Activated CD8-positive, alpha-beta memory T cell treated with anti-CD3 and anti-CD28 coated beads for 36 hours (primary cell): Measurements from ENCODE around the gene P3H2. TPM values are rescaled to one million over a fixed set of nuclear protein-coding genes. Genes with fewer than 3 reads are reported as not detected.

ENCODE experiments used
- CTCF ChIA-PET: fragments of 350-600 bp; sonication (Branson Sonifier 250); formaldehyde crosslinking; loops from one replicate; lab custom pipeline; 2021; ENCODE audit warnings: antibody characterized with exemption; lab: Charles Lee
- POLR2A ChIA-PET: fragments of 350-600 bp; sonication (Branson Sonifier 250); formaldehyde crosslinking; loops from one replicate; lab custom pipeline; 2021; ENCODE audit warnings: antibody characterized with exemption; lab: Charles Lee
- total RNA-seq, 2 experiments: library from RNA; stranded (reverse); gene quantifications; one replicate each; pipeline ENCODE4 v1.2.3, GENCODE V29; 2021

P3H2 gene
- total RNA-seq, 2 experiments from 2014 or later: not detected

DNA sequence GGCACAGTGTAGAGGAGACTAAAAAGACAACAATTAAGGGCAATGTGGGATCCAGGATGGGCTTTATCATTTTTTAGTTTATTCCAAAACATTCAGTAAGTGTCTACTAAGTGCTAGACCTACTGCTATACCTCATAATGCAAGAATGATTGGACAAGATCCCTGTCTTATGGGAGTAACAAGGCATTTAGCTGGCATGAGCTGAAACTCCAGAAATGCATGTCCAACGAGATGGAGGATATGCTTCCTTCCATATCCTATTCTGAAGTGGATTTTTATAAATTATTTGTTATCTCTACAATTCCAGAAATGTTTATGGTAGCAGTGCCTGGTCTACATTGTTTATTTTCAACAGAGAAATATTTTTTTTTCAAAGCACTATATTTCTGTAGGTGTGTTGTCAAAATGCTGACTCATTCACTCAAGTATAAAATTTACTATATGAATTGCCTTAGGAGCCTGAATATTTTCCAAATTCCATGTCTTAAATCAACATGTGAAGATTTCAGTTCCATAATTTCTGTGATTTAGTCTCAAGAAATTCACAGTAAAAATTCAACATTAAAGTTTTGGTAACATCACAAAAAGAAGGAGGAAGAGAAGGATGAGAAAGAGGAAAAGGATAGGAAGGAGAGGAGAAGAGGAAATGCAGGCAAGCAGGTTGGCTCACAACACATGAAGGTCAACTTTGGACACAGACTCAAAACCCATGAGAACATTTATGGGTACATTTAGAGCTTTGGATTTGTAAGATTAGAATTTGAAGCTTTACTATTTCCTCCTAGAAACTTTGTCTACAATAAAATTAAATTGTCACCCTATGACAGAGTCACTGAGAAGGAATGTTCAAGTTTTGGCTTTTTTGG is 88.6 kb downstream of the P3H2 start:
- ChIA-PET CTCF (no interaction called here), POLR2A (no interaction called here)

DNA sequence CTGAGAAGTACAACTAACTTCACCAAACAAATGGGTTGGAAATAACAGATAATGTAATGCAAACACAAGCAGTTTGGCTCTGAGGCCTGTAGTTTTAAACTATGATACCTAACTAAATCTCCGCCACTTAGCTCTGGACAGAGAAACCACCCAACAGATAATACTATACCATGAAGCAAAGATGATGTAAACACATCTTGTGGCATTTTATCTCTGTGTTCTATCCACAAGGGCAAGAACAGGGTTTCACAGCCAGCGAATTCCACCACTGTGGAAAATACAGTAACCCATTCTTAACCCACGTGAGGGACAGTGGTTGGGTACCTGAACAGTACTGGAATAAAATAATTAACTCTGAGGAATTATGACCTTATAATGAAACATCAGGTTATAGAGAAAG is 93.6 kb downstream of the P3H2 start:
- ChIA-PET CTCF (no interaction called here), POLR2A (no interaction called here)

DNA sequence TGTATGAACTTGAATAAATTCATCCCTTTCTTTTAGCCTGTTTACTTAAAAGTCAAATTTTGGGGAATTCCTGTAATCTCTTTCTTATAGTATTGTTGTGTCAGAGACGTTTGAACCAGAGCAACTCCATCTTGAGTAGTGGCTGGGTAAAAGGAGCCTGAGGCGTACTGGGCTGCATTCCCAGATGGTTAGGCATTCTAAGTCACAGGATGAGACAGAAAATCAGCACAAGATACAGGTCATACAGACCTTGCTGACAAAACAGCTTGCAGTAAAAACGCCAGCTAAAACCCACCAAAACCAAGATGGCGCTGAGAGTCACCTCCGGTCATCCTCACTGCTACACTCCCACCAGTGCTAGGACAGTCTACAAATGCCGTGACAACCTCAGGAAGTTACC is 94.5 kb downstream of the P3H2 start:
- CTCF ChIA-PET: no interaction called here
- POLR2A ChIA-PET: no interaction called here

DNA sequence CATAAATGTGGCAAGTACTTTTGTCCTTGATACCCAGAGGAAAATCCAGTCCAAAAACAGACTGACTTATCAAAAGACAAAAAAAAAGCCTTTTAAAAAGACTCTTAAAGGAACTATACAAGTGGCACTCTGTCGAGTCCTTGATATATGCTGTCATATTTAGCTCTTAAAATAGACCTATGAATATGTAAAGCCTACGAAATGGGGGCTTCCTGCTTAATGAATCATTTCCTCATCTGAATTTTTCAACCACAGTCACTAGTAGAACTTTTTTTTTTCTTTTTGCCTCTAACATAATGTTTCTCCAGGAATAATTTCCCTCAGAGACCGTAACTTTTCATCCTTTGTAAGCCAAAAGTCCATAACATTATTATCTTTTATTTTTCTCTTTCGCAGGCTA is 95.8 kb downstream of the P3H2 start:
- POLR2A ChIA-PET: no interaction called here
- CTCF ChIA-PET: no interaction called here

DNA sequence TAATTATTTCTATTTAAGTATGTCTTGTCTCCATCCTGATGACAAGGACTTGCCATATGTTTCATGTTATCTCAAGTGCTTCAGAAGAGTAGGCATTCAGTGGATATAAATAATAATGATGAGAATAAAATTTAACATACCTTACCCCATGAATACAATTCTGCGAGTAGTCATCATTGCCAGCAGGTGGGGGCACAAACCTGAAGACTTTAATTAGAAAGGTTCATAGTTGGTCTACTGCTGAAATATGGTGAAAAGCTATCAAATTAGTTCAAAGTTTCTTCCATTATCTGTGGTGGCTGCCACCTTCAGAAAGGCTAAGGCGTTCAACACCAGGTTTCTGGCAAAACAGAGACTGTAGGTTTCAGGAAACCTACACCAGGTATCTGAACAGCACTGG is 100.9 kb downstream of the P3H2 start:
- ChIA-PET CTCF (no interaction called here), POLR2A (no interaction called here)

DNA sequence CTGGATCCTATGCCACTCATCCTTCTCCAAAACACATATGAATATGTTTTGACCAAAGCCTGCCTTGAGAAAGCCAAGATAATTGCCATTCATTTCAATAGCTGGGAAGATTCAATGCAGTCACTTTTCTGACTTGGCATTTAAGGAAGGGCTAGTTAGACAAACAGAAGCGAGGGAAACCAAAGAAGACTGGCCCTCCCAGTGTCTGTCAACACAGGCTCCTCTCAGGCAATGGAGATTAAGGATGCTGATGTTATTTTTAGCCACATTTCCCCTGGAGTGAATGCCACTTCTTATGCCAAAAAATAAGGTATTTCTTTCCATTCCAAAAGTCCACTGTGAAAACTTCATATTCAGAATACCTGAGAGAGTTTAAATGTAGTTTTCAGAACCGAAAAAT is 101.7 kb downstream of the P3H2 start:
- CTCF ChIA-PET: no interaction called here
- POLR2A ChIA-PET: no interaction called here

DNA sequence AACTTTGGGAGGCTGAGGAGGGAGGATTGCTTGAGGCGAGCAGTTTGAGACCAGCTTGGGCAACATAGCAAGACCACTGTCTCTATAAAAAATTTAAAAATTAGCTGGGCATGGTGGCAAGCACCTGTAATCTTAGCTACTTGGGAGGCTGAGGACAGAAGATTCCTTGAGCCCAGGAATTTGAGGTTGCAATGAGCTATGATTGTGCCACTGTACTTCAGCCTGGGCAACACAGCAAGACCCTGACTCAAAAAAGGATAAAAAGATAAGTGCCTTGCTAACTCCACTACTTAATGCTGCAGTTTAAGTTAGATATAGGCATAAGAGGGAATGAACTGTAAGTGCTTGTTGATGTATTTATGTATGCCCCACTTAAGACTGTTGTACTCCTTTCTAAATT is 102.2 kb downstream of the P3H2 start:
- ChIA-PET POLR2A (no interaction called here), CTCF (no interaction called here)

DNA sequence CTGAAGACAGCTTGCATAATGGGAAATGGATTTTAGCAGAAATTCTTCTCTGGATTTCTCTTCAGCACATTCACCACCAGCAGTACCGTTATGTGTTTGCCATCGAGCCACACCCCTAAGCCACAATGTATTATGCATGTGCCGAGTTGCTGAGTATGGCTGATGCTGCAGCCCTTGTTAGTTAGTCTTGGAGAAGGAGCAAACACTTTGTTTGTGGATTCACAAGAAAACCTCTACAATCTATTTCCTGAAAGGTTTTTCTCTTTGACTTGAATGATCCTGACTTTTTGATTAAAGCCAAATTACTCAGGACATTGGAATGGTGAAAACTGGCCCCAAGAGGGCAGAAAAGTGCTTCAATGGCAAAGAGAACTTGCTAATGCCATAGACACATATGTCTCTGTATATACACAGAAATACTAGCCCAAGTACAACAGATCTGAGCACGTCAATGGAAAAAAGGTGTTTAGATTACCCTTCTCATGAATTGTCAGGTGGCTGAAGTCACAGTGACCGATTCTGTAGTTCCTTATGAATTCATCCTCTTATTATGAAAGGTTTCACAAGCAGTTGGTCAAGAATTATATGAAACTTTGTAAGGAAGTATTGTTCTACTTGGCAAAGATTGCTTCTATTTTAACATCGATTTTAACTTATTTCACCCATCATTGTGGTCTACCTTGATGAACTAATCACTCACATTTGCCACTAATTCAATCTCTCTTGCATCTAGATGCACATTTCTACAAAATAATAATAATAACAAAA is 103.0 kb downstream of the P3H2 start:
- POLR2A ChIA-PET: no interaction called here
- CTCF ChIA-PET: no interaction called here

DNA sequence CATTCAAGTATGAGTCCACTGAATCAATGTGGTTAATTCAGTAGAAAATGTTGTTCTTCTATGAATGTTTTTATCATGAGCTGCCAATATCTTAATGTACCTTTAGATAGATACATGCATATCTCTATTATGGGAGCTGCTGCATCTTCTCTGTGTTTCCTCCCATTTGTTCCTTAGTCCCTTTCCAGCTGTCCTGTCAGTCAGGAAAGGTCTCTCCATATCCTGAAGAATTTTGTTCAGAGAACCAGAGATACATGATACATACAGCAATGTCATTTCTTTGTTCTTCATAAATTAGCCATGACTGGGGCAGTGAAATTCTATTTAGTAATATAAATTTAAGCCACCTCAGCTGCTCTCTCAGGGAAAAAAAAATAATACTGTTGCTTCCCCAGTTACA is 103.7 kb downstream of the P3H2 start:
- ChIA-PET POLR2A (no interaction called here), CTCF (no interaction called here)

DNA sequence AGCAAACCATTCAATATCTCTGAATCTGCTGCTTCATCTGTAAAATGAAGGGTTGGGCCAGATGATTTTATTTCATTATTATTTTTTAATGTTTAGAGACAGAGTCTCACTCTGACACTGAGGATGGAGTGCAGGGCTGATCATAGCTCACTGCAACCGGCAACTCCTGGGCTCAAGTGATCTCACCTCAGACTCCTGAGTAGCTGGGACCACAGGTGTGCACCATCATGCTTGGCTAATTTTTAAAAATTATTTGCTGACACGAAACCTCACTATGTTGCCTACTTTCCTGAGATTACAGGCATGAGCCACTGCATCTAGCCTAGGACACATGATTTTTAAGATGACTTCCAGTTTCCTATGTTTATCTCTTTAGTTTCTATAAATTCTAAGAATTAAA is 105.8 kb downstream of the P3H2 start:
- CTCF ChIA-PET: no interaction called here

DNA sequence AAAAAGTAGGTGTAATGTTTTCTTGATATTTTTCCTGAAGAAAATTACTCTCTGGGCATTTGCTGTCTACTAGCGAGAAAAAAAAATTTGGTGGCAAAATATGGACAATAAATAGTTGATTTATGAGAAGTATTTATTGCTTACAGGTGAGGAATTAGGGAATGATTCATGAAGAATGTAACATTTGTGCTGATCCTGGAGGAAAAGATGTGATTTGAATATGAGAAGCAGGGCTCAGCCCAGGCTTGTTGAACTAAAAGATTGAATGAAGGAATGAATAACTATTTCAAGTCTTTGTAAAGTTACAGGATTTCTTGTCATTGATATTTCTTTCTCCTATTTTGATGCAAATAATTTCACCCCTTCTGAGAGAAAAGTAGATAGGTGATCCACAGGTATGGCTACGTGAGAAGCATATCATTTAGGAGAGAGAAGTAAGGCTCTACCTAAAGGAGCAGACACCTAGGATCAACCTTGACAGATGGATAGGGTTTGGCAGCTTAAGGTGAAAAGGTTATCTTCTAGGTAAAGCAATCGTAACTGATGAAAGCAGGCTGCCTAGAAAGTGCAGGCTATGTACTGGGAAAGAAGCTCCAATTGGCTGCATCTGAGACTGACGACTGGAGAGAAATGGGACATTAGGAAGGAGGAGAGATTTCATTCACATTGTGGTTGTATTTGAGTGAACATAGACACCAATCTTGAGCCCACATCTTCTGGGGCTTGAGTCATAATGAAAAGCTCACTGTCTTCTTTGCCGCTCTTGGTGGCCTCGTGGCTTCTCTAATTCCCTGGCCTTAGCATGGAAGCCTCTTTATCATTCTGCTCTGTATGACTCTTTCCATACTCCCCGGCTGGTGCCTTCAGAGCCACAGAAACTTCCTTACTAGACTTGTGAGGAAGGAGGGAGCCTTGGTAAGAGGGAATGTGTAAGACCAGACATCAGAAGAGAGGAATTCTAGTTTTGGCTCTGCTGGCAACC is 106.5 kb downstream of the P3H2 start:
- POLR2A ChIA-PET: no interaction called here
- CTCF ChIA-PET: no interaction called here

More for the DNA sequence above, 105.8 kb downstream of the P3H2 start:
- POLR2A ChIA-PET: no interaction called here

DNA sequence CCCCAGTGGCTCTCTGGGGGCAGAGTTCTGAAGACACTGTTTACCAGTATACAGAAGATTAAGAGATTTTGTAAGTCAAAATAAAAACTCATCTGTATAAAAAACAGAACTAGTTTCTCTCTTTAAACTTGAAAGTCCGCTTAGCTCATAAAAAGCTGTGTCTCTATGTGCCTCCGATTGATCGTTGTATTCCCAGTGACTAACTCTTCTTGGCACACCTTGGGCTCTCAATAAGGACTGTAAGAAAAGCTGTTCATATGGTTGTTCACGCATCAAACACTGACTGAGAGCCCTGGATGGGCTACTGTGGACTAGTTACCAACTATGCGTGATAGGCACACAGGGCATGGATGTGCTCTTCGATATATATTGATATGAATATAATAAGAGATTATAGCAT is 107.9 kb downstream of the P3H2 start:
- ChIA-PET CTCF (no interaction called here), POLR2A (no interaction called here)

DNA sequence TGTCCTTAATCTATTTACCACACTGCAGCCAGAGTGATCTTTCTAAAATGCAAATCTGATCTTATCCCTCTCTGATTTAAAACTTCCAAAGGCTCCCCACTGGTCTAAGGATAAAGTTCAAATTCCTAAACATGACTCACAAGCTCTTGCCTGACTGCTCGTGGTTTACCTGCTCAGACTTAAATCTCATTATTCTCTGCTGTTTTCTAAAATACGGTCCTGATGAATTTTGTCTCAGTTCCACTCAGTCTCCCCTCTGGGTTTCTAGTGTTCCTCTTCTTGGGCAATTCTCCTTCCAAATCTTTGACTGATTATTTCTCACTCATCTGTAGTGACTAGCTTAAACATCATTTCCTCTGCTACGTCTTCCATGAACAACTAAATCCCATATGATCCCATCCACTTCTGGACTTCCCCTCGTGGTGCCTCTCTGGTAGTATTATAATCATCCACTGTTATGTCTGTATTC is 108.3 kb downstream of the P3H2 start:
- CTCF ChIA-PET: no interaction called here
- POLR2A ChIA-PET: no interaction called here

DNA sequence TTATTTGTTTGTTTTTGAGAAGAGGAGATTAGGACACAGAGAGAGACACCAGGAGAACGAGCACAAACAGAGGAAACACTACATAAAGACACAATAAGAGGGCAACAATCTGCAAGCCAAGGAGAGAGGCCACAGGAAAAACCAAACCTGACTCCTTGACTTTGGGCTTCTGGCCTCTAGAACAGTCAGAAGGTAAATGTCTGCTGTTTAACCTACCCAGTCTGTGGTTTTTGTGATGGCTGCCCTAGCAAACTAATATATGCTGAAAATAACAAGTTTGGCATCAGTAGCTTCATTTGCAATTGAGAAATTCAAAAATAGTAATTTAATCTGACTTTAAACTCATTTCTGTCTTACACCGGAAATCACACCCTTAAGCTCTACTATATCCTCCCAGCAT is 110.2 kb downstream of the P3H2 start:
- CTCF ChIA-PET: no interaction called here
- POLR2A ChIA-PET: no interaction called here

DNA sequence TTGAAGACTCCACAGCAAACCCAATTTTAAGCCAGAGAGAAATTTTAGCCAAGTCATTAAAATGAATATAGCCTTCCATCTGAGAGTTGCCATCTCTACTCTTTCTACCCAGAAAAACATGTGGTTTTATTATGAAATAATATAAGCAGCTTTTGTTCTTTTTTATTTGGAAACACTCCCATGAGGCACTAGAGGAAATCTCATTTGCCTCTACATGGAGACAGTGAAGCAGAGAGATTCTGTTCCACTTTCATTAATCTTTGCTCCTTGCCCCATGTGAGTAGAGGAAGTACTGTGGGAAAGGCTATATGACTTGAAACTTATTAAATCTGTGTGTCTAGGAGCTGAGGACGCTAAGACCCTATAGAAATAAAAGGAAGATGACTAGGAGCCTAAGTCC is 111.1 kb downstream of the P3H2 start:
- ChIA-PET CTCF (no interaction called here), POLR2A (no interaction called here)

DNA sequence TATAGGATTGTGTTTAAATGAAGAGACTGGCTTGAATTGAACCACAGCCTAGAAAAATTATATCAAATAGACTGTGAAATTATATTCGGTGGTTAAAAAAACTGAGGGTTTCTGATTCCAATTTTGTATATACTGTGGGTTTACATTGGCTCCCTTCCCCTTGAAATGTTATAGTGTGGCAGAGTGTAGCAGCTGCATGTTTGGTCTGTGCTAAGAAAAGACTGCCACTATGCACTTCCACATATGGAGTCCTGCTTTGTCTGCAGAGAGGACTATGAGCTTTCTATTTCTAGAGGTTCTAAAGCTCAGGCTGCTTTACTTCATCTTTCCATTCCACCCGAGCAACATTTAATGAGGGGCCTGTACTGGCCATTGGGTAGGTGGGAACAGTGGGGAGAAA is 112.3 kb downstream of the P3H2 start:
- CTCF ChIA-PET: no interaction called here
- POLR2A ChIA-PET: no interaction called here

DNA sequence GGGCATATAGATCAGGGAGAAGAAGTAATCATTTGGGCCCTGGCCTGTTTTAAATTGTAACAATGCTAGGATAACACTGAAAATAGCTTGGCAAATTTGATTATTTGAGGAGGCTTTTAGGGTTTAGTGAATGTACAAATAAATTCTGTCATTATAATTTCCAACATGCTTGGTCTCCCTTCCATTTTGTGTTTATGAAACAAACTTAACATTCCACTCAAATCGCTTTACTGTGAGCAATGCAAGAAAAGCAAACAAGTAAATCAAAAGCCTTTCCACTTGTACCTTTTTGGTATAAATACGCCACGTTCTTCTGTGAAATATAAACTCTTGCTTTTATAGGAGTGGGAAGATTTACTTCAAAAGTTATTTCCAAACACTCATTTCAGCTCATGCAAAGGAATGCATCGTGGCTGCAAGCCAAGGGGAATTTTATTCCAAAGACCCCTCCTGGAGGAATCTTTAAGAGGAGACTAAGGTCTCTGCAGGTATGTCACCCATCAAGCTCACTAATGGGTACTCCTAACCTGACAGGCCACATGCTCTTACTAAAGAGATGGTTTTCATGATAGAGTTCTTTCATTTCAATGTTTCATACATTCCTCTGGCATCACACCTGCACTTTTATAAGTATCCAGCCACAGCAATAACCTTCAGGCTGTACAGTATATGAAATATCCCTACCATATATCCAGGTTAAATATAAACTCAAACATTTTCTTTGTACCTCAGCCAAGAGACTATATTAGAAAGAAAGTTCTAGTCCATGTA is 115.2 kb downstream of the P3H2 start:
- POLR2A ChIA-PET: no interaction called here

DNA sequence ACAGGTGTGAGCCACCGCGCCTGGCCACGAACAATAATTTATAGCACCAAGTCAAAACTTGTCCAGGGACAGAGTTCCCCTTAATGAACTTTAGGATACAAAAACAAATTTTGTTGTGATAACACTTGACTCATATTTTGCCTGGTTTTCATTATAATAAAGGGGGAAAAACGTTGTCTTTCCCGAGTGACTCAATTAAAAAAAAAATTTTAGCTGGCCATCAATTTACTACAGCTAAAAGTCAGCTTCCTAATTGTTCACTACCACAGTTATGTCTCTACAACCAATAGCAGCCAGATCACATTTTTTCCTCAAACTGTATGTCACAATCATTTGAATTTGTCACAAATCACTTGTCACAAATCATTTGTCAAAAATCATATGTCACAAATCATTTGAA is 116.0 kb downstream of the P3H2 start:
- ChIA-PET CTCF (no interaction called here), POLR2A (no interaction called here)

More for the DNA sequence above, 115.2 kb downstream of the P3H2 start:
- CTCF ChIA-PET: no interaction called here

DNA sequence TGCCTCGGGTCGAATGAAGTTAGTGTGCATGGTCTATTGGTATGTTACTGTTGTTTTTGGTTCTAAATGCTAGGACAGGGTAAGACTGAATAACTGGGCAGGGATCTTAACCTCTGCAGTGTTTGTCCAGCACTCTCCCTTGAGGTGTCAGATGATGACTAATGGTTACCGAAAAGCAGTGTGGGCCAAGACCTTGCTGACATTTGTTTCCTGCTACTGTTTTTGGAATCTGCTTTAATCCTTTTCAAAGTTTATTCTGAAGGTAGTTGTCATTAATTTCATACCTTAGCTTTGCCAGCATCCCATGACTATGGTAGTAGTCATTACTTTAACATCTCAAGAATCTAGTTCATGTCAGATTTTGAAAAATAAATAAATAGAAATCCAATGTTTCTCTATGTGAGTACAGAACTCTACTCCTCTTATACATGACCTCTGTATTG is 117.0 kb downstream of the P3H2 start:
- POLR2A ChIA-PET: no interaction called here
- CTCF ChIA-PET: no interaction called here
